HepG2 (cell line): ENCODE measurements around the gene FRMD4A. TPM values are rescaled to one million over a fixed set of nuclear protein-coding genes. Genes with fewer than 3 reads are reported as not detected.
A peak's percentile ranks its signal among the peaks of the same experiment; 100 is the strongest.

Experiments
- ATAC-seq: fragments of 200-7000 bp; cut with Tn5 transposase; 3 replicates; pipeline ENCODE4 v1.9.1; 2020; ENCODE audit warnings: mild to moderate bottlenecking, moderate library complexity
- BruUV-seq: library from RNA; stranded (reverse); fragments of 400-500 nt; replicated peaks from 2 replicates; lab custom pipeline; 2021; lab: Mats Ljungman, UMichigan
- CTCF ChIA-PET: fragments of 300-600 bp; formaldehyde crosslinking; extraction: SDS; loops from one replicate; lab custom pipeline; 2021; ENCODE audit warnings: low total read pairs, inconsistent platforms, low intra/inter-chr PET ratio; lab: Yijun Ruan, JAX
- POLR2A ChIA-PET: fragments of 350-600 bp; sonication (Branson Sonifier 250); formaldehyde crosslinking; loops from one replicate; lab custom pipeline; 2020; ENCODE audit warnings: antibody characterized with exemption, inconsistent platforms; lab: Yijun Ruan, JAX
- DNase-seq: peaks from one replicate; pipeline ENCODE4 v3.0.0-alpha.2; 2015; ENCODE audit warnings: low spot score
- FAIRE-seq: peaks from 3 replicates; lab custom pipeline; 2011; peaks lifted over from hg19 to GRCh38; lab: Jason Lieb, UNC
- H2AFZ ChIP-seq: one replicate; pipeline ENCODE4 v1.6.1; 2011; ENCODE audit warnings: low read length, inconsistent platforms
- H3K27ac ChIP-seq: fragments of 300-600 bp; 3 replicates; pipeline ENCODE4 v1.8.0; 2011; ENCODE audit warnings: mixed run types, mild to moderate bottlenecking, mixed read lengths, low read length, inconsistent platforms; ENCODE audit not compliant: insufficient read depth; ENCODE audit errors: extremely low read length
- H3K27me3 ChIP-seq, 2 experiments: fragments of 200-600 bp in 1 of 2; 2 replicates in 1 of 2; 3 replicates in 1 of 2; pipeline versions ENCODE4 v1.6.0 to v1.8.0; 2011; ENCODE audit warnings: low read length in 2 of 2, mild to moderate bottlenecking in 2 of 2, moderate library complexity in 2 of 2, inconsistent platforms in 1 of 2; ENCODE audit not compliant: insufficient read depth in 2 of 2, control insufficient read depth in 1 of 2
- H3K36me3 ChIP-seq, 2 experiments: fragments of 200-600 bp in 1 of 2; replicated peaks in 1 of 2; 2 replicates in 1 of 2; 3 replicates in 1 of 2; pipeline versions ENCODE4 v1.5.1 to v1.8.0; 2011; ENCODE audit warnings: low read length in 2 of 2, inconsistent platforms in 1 of 2; ENCODE audit not compliant: insufficient read depth in 2 of 2, control insufficient read depth in 1 of 2
- H3K4me1 ChIP-seq: 2 replicates; pipeline ENCODE4 v1.5.1; 2012; ENCODE audit warnings: low read length, inconsistent platforms; ENCODE audit not compliant: insufficient read depth
- H3K4me2 ChIP-seq: 2 replicates; pipeline ENCODE4 v1.6.0; 2011; ENCODE audit warnings: low read depth, low read length, inconsistent platforms
- H3K4me3 ChIP-seq, 3 experiments: fragments of 200-600 bp in 1 of 3; sonication (generic), shearing (Covaris generic) in 1 of 3; replicated peaks in 1 of 3; 2 replicates each; pipeline ENCODE4 v1.5.1; 2011 to 2016; ENCODE audit warnings: low read length in 3 of 3, inconsistent platforms in 2 of 3, low read depth in 2 of 3, mild to moderate bottlenecking in 2 of 3, control low read depth in 1 of 3, mixed read lengths in 1 of 3; ENCODE audit not compliant: insufficient read depth in 1 of 3
- H3K79me2 ChIP-seq: one replicate; pipeline ENCODE4 v1.6.1; 2011; ENCODE audit warnings: low read length, inconsistent platforms; ENCODE audit not compliant: insufficient read depth
- H3K9ac ChIP-seq: 2 replicates; pipeline ENCODE4 v1.6.0; 2011; ENCODE audit warnings: mild to moderate bottlenecking, low read depth, low read length, inconsistent platforms; ENCODE audit not compliant: insufficient read depth
- H3K9me3 ChIP-seq: 2 replicates; pipeline ENCODE4 v1.5.1; 2012; ENCODE audit warnings: mild to moderate bottlenecking, low read length
- H4K20me1 ChIP-seq: 2 replicates; pipeline ENCODE4 v1.6.0; 2011; ENCODE audit warnings: inconsistent platforms, mild to moderate bottlenecking, low read length, moderate library complexity; ENCODE audit not compliant: insufficient read depth
- BRCA1 ChIP-seq: sonication (generic); formaldehyde crosslinking; IDR thresholded peaks from 2 replicates; pipeline ENCODE4 v1.4.0; 2020; ENCODE audit warnings: missing genetic modification reagents
- CREM ChIP-seq, 2 experiments: sonication (generic) in 1 of 2; formaldehyde crosslinking in 1 of 2; IDR thresholded peaks; 2 replicates each; pipeline versions ENCODE4 v1.4.0 to v1.6.1; 2016 to 2020; ENCODE audit warnings: antibody characterized with exemption in 1 of 2, mild to moderate bottlenecking in 1 of 2, missing genetic modification reagents in 1 of 2
- NBN ChIP-seq: fragments of 450-650 bp; conservative IDR thresholded peaks from 2 replicates; pipeline ENCODE4 v1.6.1; 2017
- NR2F6 ChIP-seq, 2 experiments: IDR thresholded peaks; 2 replicates each; pipeline ENCODE4 v1.6.1; 2016; ENCODE audit warnings: antibody characterized with exemption in 1 of 2, mild to moderate bottlenecking in 1 of 2
- POLR2A ChIP-seq, 2 experiments: IDR thresholded peaks; 2 replicates each; pipeline ENCODE4 v1.6.1; 2011; ENCODE audit warnings: low read depth in 2 of 2, low read length in 2 of 2, mild to moderate bottlenecking in 1 of 2, moderate library complexity in 1 of 2; ENCODE audit not compliant: insufficient read depth in 1 of 2
- RNF2 ChIP-seq: fragments of 450-650 bp; conservative IDR thresholded peaks from 2 replicates; pipeline ENCODE4 v1.6.1; 2016; ENCODE audit warnings: low read depth
- ZFP36L2 ChIP-seq: sonication (generic); formaldehyde crosslinking; IDR thresholded peaks from 2 replicates; pipeline ENCODE4 v1.4.0; 2020; ENCODE audit warnings: missing genetic modification reagents
- ZNF770 ChIP-seq: sonication (generic); formaldehyde crosslinking; IDR thresholded peaks from 2 replicates; pipeline ENCODE4 v1.5.0; 2020; ENCODE audit warnings: mild to moderate bottlenecking, missing genetic modification reagents
- WGBS: methylation state at CpG from one replicate; pipeline ENCODE4 v1.1.6; 2017; ENCODE audit warnings: low lambda C conversion rate; 5-methylcytosine and 5-hydroxymethylcytosine counted together
- in situ Hi-C: cut with HindIII; loops from 2 replicates; pipeline ENCODE4 v1.10.0; 2017; ENCODE audit warnings: low pct_unique_long_range_greater_than_20kb; ENCODE audit not compliant: extremely low pct_ligation_motif_present
- intact Hi-C: fragments of 100-400 bp; cut with micrococcal nuclease; formaldehyde crosslinking; loops from one replicate; pipeline ENCODE4 v1.10.0; 2022; ENCODE audit not compliant: unreplicated experiment
- polyA plus RNA-seq, 8 experiments: library from polyadenylated mRNA; depleted of rRNA in 3 of 8; stranded (reverse) in 7 of 8; unstranded in 1 of 8; fragments of >200 nt; fragmentation: Illumina TruSeq in 4 of 8; extraction: Trizol in 4 of 8; gene quantifications; 2 replicates each; pipeline versions ENCODE4 v1.2.1 to v1.2.3, GENCODE V29; 2011 to 2016; ENCODE audit warnings: low read depth in 4 of 8, missing spikeins in 1 of 8, mixed read lengths in 1 of 8; ENCODE audit not compliant: insufficient read depth in 1 of 8
- total RNA-seq, 5 experiments: library from RNA; depleted of rRNA; stranded (reverse); fragments of >200 nt; fragmentation: Illumina TruSeq; extraction: Trizol; gene quantifications; 2 replicates each; pipeline ENCODE4 v1.2.3, GENCODE V29; 2016; ENCODE audit warnings: low read depth in 1 of 5
- TF ChIP-seq, protein P1 (sequence below): sonication (generic); formaldehyde crosslinking; IDR thresholded peaks from 2 replicates; pipeline ENCODE4 v1.5.1; 2020; ENCODE audit warnings: missing genetic modification reagents, mild to moderate bottlenecking, borderline replicate concordance
- TF ChIP-seq, protein P2 (sequence below): sonication (generic); formaldehyde crosslinking; IDR thresholded peaks from 2 replicates; pipeline ENCODE4 v1.4.0; 2020; ENCODE audit warnings: mild to moderate bottlenecking, missing genetic modification reagents

The FRMD4A gene
- total and polyA plus RNA-seq, 2 of the 13 experiments (the other 11 are each of a cell fraction or from before 2014, with no cell fraction given) = 0.09 to 0.26 TPM

DNA sequence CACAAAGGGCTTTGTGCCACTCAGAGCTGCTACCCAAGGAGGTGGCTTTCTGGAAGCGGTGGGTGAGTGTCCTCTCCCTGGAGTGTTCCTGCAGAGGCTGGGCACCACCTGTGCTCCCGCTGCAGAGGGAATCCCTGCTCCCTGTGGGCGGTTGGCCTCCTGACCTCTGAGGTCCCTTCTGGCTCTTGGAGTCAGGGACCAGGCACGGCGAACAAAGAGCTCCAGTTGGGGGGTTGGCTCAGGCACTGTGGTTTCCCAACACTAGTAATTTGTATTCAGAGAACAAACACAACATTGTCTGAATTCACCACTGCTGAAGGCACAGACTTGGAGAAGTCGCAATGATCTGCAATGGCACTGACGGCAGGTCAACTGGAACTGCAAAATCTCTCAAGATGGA lies 415.0 kb downstream of the FRMD4A start (continued):
- no peak for TF ChIP-seq RNF2
- peak; percentile 64 for TF ChIP-seq NR2F6 (IDR thresholded peaks at IDR 0.05)
- peak; percentile 63; the same call in 1 of the 2 replicates for TF ChIP-seq NR2F6 (CRISPR knock-in tag; IDR thresholded peaks at IDR 0.05)
- no peak for TF ChIP-seq ZFP36L2 (CRISPR knock-in tag)
- TF ChIP-seq NBN = no peak
- no peak for TF ChIP-seq CREM (IDR thresholded peaks at IDR 0.05)
- no peak for TF ChIP-seq CREM (CRISPR knock-in tag; IDR thresholded peaks at IDR 0.05)
- TF ChIP-seq, all 625 proteins: peak for 10

DNA sequence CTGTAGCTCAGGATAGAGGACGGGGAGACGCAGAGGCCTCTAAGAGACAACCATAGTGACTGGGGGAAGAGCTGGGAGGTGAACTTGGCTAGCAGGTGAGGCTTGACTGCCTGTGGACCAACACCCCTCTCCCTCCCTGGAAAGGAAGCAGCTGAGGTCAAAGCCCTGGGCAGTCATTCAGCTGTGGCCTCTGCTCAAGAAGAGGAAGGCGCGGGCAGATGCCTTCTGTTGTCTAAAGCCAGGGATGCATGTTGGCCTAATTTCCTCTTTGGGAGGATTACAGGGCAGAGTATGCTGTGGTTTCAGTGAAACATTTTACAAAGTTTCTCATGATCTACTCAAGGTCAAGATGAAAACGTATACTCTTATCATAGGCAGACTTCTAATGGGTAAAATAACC lies 416.8 kb downstream of the FRMD4A start:
- H3K4me2 ChIP-seq = no peak overlapping the region
- BruUV-seq = no TSS peak
- TF ChIP-seq BRCA1 (CRISPR knock-in tag) (no peak), ZNF770 (no peak), POLR2A (IDR thresholded peaks at IDR 0.05; ENCODE audit: insufficient read depth in 1 of 2, low read depth in 2 of 2, low read length in 2 of 2) (no peak)
- TF ChIP-seq, protein P1, sequence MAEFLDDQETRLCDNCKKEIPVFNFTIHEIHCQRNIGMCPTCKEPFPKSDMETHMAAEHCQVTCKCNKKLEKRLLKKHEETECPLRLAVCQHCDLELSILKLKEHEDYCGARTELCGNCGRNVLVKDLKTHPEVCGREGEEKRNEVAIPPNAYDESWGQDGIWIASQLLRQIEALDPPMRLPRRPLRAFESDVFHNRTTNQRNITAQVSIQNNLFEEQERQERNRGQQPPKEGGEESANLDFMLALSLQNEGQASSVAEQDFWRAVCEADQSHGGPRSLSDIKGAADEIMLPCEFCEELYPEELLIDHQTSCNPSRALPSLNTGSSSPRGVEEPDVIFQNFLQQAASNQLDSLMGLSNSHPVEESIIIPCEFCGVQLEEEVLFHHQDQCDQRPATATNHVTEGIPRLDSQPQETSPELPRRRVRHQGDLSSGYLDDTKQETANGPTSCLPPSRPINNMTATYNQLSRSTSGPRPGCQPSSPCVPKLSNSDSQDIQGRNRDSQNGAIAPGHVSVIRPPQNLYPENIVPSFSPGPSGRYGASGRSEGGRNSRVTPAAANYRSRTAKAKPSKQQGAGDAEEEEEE (CRISPR knock-in tag) = no peak
- TF ChIP-seq, protein P2, sequence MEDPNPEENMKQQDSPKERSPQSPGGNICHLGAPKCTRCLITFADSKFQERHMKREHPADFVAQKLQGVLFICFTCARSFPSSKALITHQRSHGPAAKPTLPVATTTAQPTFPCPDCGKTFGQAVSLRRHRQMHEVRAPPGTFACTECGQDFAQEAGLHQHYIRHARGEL (CRISPR knock-in tag) = no peak
- DNase-seq (no peak), ATAC-seq (no peak), FAIRE-seq (no peak)
- H3K27ac ChIP-seq = no peak overlapping the region
- H3K36me3 ChIP-seq = no peaks in the 10 kb centered on the region
- WGBS = 72% methylated on average over 5 of the region's 5 CpGs
- no peaks in the 10 kb centered on the region for H3K79me2 ChIP-seq
- H2AFZ ChIP-seq = no peak overlapping the region
- peaks cover 10% of the 10 kb centered on the region for H3K4me1 ChIP-seq
- H3K27me3 ChIP-seq = no peaks in the 10 kb centered on the region
- no peak overlapping the region for H3K4me3 ChIP-seq
- ChIA-PET CTCF (no interaction called here), POLR2A (no interaction called here)
- H3K9ac ChIP-seq = no peak overlapping the region
- in situ Hi-C loops = no loop called here
- intact Hi-C loops = no loop called here
- no peaks in the 10 kb centered on the region for H3K9me3 ChIP-seq
- no peaks in the 10 kb centered on the region for H4K20me1 ChIP-seq
